Ovary (tissue), 9 donors: ENCODE results near the gene CNPPD1. TPM values are rescaled to one million over a fixed set of nuclear protein-coding genes. Genes with fewer than 3 reads are reported as not detected.

Experiments
- DNase-seq, 5 donors: peaks; one replicate each; pipeline ENCODE4 v3.0.0-alpha.2; 2019 to 2020
- H3K27ac ChIP-seq, 2 donors: fragments of 200-600 bp; one replicate each; pipeline versions ENCODE4 v1.5.1 to v1.8.0; 2019 to 2022
- H3K27me3 ChIP-seq: fragments of 200-600 bp; one replicate; pipeline ENCODE4 v1.8.0; 2022
- H3K36me3 ChIP-seq: fragments of 200-600 bp; sonication (generic); one replicate; pipeline ENCODE4 v1.5.1; 2019
- H3K4me1 ChIP-seq: one replicate; pipeline ENCODE4 v1.8.1; 2013; ENCODE audit warnings: mild to moderate bottlenecking, moderate library complexity; ENCODE audit not compliant: insufficient read depth
- H3K4me3 ChIP-seq: fragments of 200-600 bp; sonication (generic); one replicate; pipeline ENCODE4 v1.5.1; 2017
- H3K9me3 ChIP-seq, 2 donors: fragments of 200-600 bp in 1 of 2; sonication (generic) in 1 of 2; one replicate each; pipeline versions ENCODE4 v1.5.1 to v1.8.1; 2013 to 2019; ENCODE audit warnings: mild to moderate bottlenecking in 1 of 2, moderate library complexity in 1 of 2
- EP300 ChIP-seq: sonication (generic); formaldehyde crosslinking; IDR thresholded peaks from one replicate; pipeline ENCODE4 v1.6.1; 2017; ENCODE audit warnings: antibody characterized with exemption
- POLR2A ChIP-seq: fragments of 450-650 bp; IDR thresholded peaks from one replicate; pipeline ENCODE4 v1.6.1; 2017; ENCODE audit warnings: antibody characterized with exemption, mild to moderate bottlenecking, moderate library complexity
- WGBS, 3 donors: extraction: QIAGEN DNeasy Blood & Tissue Kit in 1 of 3; methylation state at CpG; one replicate each; pipeline versions ENCODE4 v1.1.5 to v1.1.7; 2013 to 2017; 5-methylcytosine and 5-hydroxymethylcytosine counted together
- intact Hi-C, 4 donors: fragments of 100-400 bp; cut with DNase I; formaldehyde crosslinking; loops; one replicate each; pipeline versions ENCODE4 v1.11.0 to v1.15.1; 2022 to 2023
- polyA plus RNA-seq, 2 donors: library from polyadenylated mRNA; stranded (reverse); fragments of 200-250 nt in 1 of 2; fragments of 350-450 nt in 1 of 2; fragmentation: Illumina TruSeq in 1 of 2; extraction: RNeasy Lipid Tissue Mini Kit (QIAGEN cat#74804) in 1 of 2; gene quantifications; one replicate each; pipeline ENCODE4 v1.2.3, GENCODE V29; 2013 to 2014
- total RNA-seq, 7 donors: library from RNA; depleted of rRNA in 2 of 7; stranded (reverse); fragments of >200 nt in 2 of 7; fragmentation: NEBNext Ultra II Directional in 3 of 7; extraction: Animal tissue kit (Norgen Biotek cat#: 25700) in 3 of 7; gene quantifications; one replicate each; pipeline versions ENCODE4 v1.1.0 to v1.2.4, GENCODE V29; 2016 to 2023
- TF ChIP-seq, protein P1 (sequence below), 3 donors: fragments of 450-650 bp in 2 of 3; fragments of 200-600 bp in 1 of 3; IDR thresholded peaks; one replicate each; pipeline versions ENCODE4 v1.5.1 to v1.8.0; 2016 to 2022; ENCODE audit warnings: antibody characterized with exemption in 3 of 3, mild to moderate bottlenecking in 1 of 3
- donor health status: DM: no; HTN: no; CAD: no; lungs with moderate emphysema.
- donor health status: DM: no; HTN: no; CAD: no.
- donor health status: Bipolar disorder and iron deficiency.
- donor health status: DM: yes; HTN: yes; CAD: no.
- donor health status: DM: no; HTN: no; CAD: no.
- donor health status: DM: yes; HTN: yes; CAD: no.

The CNPPD1 gene
- total and polyA plus RNA-seq, 9 donors = 27.1 to 68.2 (median 55.4) TPM

DNA sequence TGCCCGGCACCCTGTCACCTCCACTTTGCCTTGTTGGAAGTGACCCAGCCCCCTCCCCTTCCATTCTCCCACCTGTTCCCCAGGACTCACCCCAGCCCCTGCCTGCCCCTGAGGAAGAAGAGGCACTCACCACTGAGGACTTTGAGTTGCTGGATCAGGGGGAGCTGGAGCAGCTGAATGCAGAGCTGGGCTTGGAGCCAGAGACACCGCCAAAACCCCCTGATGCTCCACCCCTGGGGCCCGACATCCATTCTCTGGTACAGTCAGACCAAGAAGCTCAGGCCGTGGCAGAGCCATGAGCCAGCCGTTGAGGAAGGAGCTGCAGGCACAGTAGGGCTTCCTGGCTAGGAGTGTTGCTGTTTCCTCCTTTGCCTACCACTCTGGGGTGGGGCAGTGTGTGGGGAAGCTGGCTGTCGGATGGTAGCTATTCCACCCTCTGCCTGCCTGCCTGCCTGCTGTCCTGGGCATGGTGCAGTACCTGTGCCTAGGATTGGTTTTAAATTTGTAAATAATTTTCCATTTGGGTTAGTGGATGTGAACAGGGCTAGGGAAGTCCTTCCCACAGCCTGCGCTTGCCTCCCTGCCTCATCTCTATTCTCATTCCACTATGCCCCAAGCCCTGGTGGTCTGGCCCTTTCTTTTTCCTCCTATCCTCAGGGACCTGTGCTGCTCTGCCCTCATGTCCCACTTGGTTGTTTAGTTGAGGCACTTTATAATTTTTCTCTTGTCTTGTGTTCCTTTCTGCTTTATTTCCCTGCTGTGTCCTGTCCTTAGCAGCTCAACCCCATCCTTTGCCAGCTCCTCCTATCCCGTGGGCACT, 5.8 kb upstream of the CNPPD1 start:
- H3K4me3 ChIP-seq = no peak overlapping the region
- no peak overlapping the region for H3K27ac ChIP-seq
- 56 to 72% (median 60%) methylated on average over 8 of the region's 8 CpGs for WGBS, 3 donors
- intact Hi-C loops = loop anchor here in 1 of 4 donors (5.0 kb wide), 1 partner anchor 35 kb away; the partner anchor contains the start of gene ABCB6
- no peaks in the 10 kb centered on the region for H3K9me3 ChIP-seq
- H3K4me1 ChIP-seq = peaks cover 8% of the 10 kb centered on the region
- no peaks in the 10 kb centered on the region for H3K27me3 ChIP-seq
- no peak for TF ChIP-seq EP300
- TF ChIP-seq POLR2A = no peak
- TF ChIP-seq, protein P1, sequence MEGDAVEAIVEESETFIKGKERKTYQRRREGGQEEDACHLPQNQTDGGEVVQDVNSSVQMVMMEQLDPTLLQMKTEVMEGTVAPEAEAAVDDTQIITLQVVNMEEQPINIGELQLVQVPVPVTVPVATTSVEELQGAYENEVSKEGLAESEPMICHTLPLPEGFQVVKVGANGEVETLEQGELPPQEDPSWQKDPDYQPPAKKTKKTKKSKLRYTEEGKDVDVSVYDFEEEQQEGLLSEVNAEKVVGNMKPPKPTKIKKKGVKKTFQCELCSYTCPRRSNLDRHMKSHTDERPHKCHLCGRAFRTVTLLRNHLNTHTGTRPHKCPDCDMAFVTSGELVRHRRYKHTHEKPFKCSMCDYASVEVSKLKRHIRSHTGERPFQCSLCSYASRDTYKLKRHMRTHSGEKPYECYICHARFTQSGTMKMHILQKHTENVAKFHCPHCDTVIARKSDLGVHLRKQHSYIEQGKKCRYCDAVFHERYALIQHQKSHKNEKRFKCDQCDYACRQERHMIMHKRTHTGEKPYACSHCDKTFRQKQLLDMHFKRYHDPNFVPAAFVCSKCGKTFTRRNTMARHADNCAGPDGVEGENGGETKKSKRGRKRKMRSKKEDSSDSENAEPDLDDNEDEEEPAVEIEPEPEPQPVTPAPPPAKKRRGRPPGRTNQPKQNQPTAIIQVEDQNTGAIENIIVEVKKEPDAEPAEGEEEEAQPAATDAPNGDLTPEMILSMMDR (IDR thresholded peaks at IDR 0.05) = no peak
- H3K36me3 ChIP-seq = no peaks in the 10 kb centered on the region
- DNase-seq = no peak

DNA sequence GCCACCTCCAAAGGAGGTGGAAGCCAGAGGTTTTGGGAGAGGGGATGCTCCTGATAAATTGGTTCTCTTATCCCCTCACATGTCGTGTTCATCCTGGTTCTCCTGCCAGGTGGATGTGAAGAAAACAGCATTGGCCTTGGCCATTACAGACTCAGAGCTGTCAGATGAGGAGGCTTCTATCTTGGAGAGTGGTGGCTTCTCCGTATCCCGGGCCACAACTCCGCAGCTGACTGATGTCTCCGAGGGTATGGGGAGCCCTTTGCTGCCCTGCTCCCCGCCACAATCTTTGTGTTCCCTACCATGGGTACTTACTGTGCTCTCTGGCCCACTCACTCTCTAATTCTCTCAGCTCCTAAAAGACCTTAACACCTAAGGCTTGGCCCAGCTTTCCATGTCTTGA, 4.8 kb upstream of the CNPPD1 start:
- intact Hi-C loops = loop anchor here in 1 of 4 donors (5.0 kb wide), 1 partner anchor 36 kb away; the partner anchor contains the start of gene ABCB6
- peaks cover 8% of the 10 kb centered on the region for H3K4me1 ChIP-seq
- H3K27me3 ChIP-seq = no peaks in the 10 kb centered on the region
- no peak overlapping the region for H3K4me3 ChIP-seq
- no peaks in the 10 kb centered on the region for H3K36me3 ChIP-seq
- H3K9me3 ChIP-seq = no peaks in the 10 kb centered on the region
- peak in 1 of 5 donors; percentile 12 for DNase-seq
- TF ChIP-seq POLR2A = no peak
- 86 to 92% (median 88%) methylated on average over 6 of the region's 6 CpGs for WGBS, 3 donors
- H3K27ac ChIP-seq = no peak overlapping the region

DNA sequence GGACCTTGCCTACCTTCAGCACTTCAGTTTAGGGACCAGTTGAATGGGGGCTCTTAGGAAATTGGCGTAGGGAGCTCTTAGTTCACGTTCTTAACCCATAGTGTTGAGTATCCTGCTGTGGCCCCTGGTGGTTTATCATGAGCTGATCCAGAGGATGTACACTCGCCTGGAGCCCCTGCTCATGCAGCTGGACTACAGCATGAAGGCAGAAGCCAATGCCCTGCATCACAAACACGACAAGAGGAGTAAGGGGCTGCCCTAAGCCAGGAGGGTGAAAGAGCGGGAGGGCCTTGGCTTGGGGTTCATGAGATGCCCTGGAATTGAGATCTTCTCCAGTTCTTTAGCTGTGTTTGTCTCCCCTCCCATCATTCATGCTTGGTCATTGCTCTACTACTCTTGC, 4.2 kb upstream of the CNPPD1 start:
- intact Hi-C loops = loop anchor here in 1 of 4 donors (5.0 kb wide), 1 partner anchor 36 kb away; the partner anchor contains the start of gene ABCB6
- Histone ChIP-seq H3K27ac (no peak overlapping the region), H3K4me3 (no peak overlapping the region), H3K36me3 (no peaks in the 10 kb centered on the region), H3K27me3 (no peaks in the 10 kb centered on the region), H3K9me3 (no peaks in the 10 kb centered on the region), H3K4me1 (peaks cover 8% of the 10 kb centered on the region)
- 87% methylated on average over 5 of the region's 5 CpGs for WGBS, 3 donors
- DNase-seq = peak in 1 of 5 donors; percentile 6
- TF ChIP-seq EP300 = no peak
- TF ChIP-seq, protein P1 (IDR thresholded peaks at IDR 0.05) = no peak
- no peak for TF ChIP-seq POLR2A

DNA sequence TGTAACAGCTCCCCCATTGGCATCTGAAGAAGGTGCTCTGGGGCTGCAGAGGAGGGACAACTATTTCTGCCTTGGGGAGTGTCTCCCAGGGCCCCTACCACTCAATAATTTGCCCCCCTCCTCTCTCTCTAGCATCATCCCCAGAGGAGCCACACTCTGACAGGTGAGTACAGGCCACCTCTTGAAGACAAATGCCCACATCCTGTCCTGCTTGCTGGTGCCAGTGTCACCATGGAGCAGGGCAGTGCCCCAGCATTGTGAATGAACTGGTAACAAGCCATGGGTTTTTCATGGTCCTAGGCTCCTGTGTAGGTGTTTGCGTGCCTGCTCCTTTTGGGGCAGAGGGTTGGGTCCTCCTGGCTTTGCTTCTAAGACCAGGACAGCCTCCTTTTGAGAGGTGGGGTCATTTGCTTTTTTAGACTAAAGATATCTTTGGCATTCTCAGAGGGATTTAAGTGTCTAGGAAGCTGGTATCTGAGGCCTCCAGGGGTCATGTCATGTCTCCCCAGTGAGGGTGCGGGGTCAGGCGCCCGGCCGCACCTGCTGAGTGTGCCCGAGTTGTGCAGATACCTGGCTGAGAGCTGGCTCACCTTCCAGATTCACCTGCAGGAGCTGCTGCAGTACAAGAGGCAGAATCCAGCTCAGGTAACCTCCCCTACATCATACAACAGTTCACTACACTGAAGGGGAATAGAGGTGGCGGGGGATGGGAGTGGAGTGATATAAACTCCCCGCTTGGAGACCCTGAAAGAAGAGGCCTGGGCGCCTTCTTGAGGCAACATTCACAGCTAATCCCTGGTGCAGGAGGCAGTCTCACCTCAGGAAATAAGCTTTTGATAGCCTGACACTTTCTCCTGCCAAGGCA, 3.1 kb upstream of the CNPPD1 start:
- intact Hi-C loops = loop anchor here in 2 of 4 donors (5.0 to 10.0 kb wide), 4 partner anchors 37 to 1165 kb away; partner anchors contain the start of genes ABCB6 (in 2 of the 2), ANKZF1 (in 1 of the 2) and ATG9A (in 1 of the 2)
- no peak for TF ChIP-seq POLR2A
- TF ChIP-seq, protein P1 (IDR thresholded peaks at IDR 0.05) = no peak
- no peak for TF ChIP-seq EP300
- H3K36me3 ChIP-seq = no peaks in the 10 kb centered on the region
- H3K27ac ChIP-seq = no peak overlapping the region
- no peak overlapping the region for H3K4me3 ChIP-seq
- H3K27me3 ChIP-seq = no peaks in the 10 kb centered on the region
- WGBS, 3 donors = 90 to 93% (median 91%) methylated on average over 9 of the region's 9 CpGs
- H3K9me3 ChIP-seq = no peaks in the 10 kb centered on the region
- DNase-seq = peak in 1 of 5 donors; percentile 12
- H3K4me1 ChIP-seq = peaks cover 8% of the 10 kb centered on the region
